Measurements from ENCODE around the gene PFKFB4. TPM values are rescaled to one million over a fixed set of nuclear protein-coding genes. Genes with fewer than 3 reads are reported as not detected.
"Not testable (repeated sequence)": the region's sequence is repeated elsewhere in the genome, so short reads cannot be mapped to it uniquely, and the experiment has no call there.

The PFKFB4 gene
- total RNA-seq, 2 donors from 2014 or later, result 11.1 to 27.4 TPM

DNA sequence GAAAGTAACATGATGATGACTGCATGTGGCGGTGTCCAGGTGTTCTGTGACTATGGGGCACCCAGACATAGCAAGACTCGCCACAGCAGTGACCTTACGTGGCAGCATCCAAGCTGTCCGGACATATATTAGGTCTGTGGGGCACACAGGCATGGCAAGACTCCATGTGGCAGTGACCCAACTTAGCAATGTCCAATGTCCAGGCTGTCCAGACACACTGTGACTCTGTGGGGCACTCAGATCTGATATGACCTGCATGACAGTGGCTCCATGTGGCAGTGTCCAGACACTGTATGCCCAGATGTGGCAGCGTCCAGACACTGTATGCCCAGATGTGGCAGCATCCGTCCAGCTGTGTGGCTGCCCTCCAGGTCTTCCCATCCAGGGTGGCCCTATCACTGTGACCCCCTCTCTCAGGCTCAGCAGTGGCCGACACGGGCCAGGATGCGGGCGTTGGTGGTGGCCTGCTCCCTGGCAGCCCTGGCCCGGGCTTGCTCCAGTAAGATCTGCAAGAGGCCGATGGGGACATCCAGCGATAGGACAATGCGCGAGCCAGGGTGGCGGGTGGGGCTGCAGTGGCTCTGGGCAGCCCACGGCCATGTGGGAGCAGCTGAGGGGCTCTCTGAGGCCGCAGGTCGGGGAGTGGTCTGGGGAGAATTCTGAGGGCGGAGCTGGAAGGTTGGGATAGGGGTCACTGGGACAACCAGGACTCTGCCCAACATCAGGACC lies 5.9 kb upstream of the PFKFB4 start:
- H3K27ac Mint-ChIP-seq, result peak overlapping the region; percentile 90 to 93

GRCh38 chr3:48561045-48561736 lies 4.6 kb upstream of the PFKFB4 start:
- DNase-seq (ENCODE audit: low spot score) (no peak), ATAC-seq (no peak)
- Mint-ChIP-seq H3K27ac (no peak overlapping the region), H3K4me3 (no peak overlapping the region), H3K27me3 (no peaks in the 10 kb centered on the region), H3K36me3 (no peaks in the 10 kb centered on the region), H3K9me3 (no peaks in the 10 kb centered on the region), H3K4me1 (ENCODE audit: low read depth in 2 of 2) (peaks cover 41 to 51% of the 10 kb centered on the region in 2 donors)

More for the DNA sequence above, 5.9 kb upstream of the PFKFB4 start:
- Mint-ChIP-seq H3K27me3 (no peaks in the 10 kb centered on the region), H3K4me3 (no peak overlapping the region), H3K4me1 (ENCODE audit: low read depth in 2 of 2) (peaks cover 41 to 46% of the 10 kb centered on the region in 2 donors), H3K36me3 (no peaks in the 10 kb centered on the region), H3K9me3 (no peaks in the 10 kb centered on the region)
- no peak for DNase-seq (ENCODE audit: low spot score)
- no peak for ATAC-seq

GRCh38 chr3:48560648-48561018 lies 4.0 kb upstream of the PFKFB4 start:
- H3K9me3 Mint-ChIP-seq, result no peaks in the 10 kb centered on the region
- no peaks in the 10 kb centered on the region for H3K27me3 Mint-ChIP-seq
- DNase-seq (ENCODE audit: low spot score), result no peak
- no peaks in the 10 kb centered on the region for H3K36me3 Mint-ChIP-seq
- H3K4me1 Mint-ChIP-seq (ENCODE audit: low read depth in 2 of 2), result peaks cover 35 to 46% of the 10 kb centered on the region in 2 donors
- ATAC-seq, result no peak
- H3K4me3 Mint-ChIP-seq, result no peak overlapping the region
- peak overlapping the region in 1 of 2 donors; percentile 45 for H3K27ac Mint-ChIP-seq

DNA sequence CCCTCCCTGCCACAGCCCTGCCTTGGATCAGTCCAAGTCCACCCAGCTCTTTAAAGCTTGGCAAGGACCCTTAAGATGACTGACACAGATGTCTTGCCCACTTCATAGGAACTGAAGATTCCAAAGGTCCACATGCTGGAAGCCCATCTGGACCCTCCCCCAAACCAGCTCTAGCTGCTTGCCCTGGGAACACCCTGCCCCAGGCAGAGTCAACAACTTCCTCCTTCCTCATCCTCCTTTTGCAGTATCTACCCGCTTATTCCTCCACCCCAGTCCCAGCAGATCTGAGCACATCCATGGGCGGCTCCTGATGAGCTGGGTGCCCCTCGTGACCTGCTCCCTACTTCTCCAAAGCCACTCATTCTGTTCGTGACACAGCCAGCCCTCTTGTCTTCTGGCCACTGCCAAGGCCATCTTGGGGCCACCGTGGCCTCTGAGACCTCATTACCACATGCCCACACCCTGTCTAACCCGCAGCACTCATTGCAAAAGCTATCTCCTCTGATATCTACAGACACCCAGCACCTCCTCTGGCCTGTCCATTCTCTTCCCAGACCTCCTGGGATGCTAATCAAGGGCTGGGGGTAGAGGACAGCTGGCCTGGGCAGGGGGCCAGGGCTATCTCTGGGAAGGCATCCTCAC lies 2.0 kb upstream of the PFKFB4 start:
- Mint-ChIP-seq H3K4me3 (peak overlapping the region; percentile 78), H3K27ac (peak overlapping the region; percentile 60 to 66)
- ATAC-seq, result no peak

GRCh38 chr3:48555949-48556795 lies 431 bp downstream of the PFKFB4 start:
- H3K4me3 Mint-ChIP-seq, result peak overlapping the region; percentile 88
- H3K9me3 Mint-ChIP-seq, result no peaks in the 10 kb centered on the region
- H3K4me1 Mint-ChIP-seq (ENCODE audit: low read depth in 2 of 2), result peaks cover 16 to 34% of the 10 kb centered on the region in 2 donors
- no peaks in the 10 kb centered on the region for H3K36me3 Mint-ChIP-seq
- ATAC-seq (no peak), DNase-seq (ENCODE audit: low spot score) (no peak)
- peak overlapping the region; percentile 60 to 66 for H3K27ac Mint-ChIP-seq
- H3K27me3 Mint-ChIP-seq, result no peaks in the 10 kb centered on the region

More for the DNA sequence above, 2.0 kb upstream of the PFKFB4 start:
- no peak for DNase-seq (ENCODE audit: low spot score)
- no peaks in the 10 kb centered on the region for H3K36me3 Mint-ChIP-seq
- H3K27me3 Mint-ChIP-seq, result no peaks in the 10 kb centered on the region
- peaks cover 23 to 41% of the 10 kb centered on the region in 2 donors for H3K4me1 Mint-ChIP-seq (ENCODE audit: low read depth in 2 of 2)
- no peaks in the 10 kb centered on the region for H3K9me3 Mint-ChIP-seq

DNA sequence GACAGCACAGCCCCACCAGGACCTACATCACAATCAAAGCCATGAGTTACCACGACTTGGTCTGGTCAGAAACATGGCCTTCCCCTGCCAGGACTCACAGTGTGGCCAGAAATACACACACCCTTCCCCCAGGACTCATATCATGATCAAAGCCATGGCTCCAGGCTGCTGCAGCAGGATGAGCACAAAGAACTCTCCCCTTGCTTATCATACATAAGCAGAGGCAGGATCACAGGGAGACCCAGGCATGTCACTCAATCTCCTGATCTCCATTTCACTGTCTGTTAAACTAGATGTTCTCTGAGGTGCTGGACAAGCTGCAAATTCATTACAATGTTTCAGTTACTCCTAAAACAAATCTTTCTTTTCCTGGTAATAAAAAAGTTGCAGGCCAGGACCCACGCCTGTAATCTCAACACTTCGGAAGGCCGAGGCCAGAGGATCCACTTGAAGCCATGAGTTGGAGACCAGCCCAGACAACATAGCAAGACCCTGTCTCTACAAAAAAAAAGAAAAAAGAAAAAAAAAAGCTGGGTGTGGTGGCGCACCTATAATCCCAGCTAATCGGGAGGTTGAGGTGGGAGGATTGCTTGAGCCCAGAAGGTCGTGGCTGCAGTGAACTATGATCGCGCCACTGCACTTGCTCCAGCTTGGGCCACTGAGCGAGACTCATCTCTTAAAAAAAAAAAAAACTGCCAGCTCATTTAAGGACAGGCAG lies 1.2 kb downstream of the PFKFB4 start:
- ATAC-seq (no peak), DNase-seq (ENCODE audit: low spot score) (no peak)
- Mint-ChIP-seq H3K27ac (peak overlapping the region in 1 of 2 donors; percentile 26), H3K4me1 (ENCODE audit: low read depth in 2 of 2) (peaks cover 13 to 33% of the 10 kb centered on the region in 2 donors), H3K36me3 (no peaks in the 10 kb centered on the region), H3K27me3 (no peaks in the 10 kb centered on the region), H3K9me3 (no peaks in the 10 kb centered on the region), H3K4me3 (peak overlapping the region; percentile 88)

DNA sequence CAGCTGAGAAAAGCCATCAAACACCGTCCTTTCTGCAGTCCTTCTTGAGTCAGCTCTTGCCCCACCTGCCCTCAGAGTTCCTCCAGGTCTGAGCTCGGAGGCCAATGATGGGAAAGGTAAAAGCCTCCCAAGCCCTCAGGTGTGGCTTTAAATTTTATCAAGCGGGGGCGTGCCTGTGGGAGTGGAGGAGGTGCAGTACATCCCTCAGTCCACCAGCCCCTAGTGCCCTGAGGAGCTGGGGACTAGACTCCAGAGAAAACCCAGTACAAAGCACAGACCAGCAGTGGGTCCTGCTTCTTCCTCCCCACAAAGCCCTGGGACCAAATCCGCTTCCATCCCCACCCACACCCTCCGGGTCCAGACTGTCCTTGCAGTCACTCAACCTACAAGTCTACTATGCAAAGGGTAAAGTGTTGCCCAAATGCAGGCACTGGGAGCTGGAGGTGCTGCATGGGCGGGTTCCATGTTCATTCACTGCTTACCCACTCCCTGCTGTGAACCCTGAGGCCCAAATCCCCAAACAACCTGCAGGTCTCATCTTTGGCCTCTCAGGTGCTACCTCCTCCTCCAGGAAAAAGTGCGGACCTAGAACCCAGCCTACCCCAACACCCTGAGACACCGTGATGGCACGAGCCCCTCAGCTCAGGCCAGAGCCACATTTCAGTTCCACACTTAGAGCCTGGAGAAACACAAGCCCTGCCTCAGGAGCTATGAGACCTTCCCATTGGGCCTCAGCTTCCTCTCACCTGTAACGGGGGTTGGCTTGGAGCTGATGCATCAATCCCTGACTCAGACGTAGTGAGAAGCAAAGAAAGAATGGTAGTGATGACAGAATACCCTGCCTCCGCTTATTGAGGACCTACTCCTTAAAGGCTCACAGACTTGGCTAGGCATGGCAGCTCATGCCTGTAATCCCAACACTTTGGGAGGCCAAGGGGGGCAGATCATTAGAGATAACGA lies 2.4 kb downstream of the PFKFB4 start:
- Mint-ChIP-seq H3K27me3 (no peaks in the 10 kb centered on the region), H3K4me1 (ENCODE audit: low read depth in 2 of 2) (peaks cover 12 to 23% of the 10 kb centered on the region in 2 donors), H3K9me3 (no peaks in the 10 kb centered on the region), H3K36me3 (no peaks in the 10 kb centered on the region), H3K4me3 (no peak overlapping the region), H3K27ac (no peak overlapping the region)
- DNase-seq (ENCODE audit: low spot score), result no peak
- no peak for ATAC-seq

- H3K27ac Mint-ChIP-seq, result no peak overlapping the region
- H3K9me3 Mint-ChIP-seq, result no peaks in the 10 kb centered on the region
- DNase-seq (ENCODE audit: low spot score) (no peak), ATAC-seq (no peak)
- no peaks in the 10 kb centered on the region for H3K36me3 Mint-ChIP-seq
- H3K4me1 Mint-ChIP-seq (ENCODE audit: low read depth in 2 of 2), result peaks cover 5 to 17% of the 10 kb centered on the region in 2 donors
- no peaks in the 10 kb centered on the region for H3K27me3 Mint-ChIP-seq
- no peak overlapping the region for H3K4me3 Mint-ChIP-seq
Measured at GRCh38 chr3:48553361-48553760, 3.2 kb downstream of the PFKFB4 start.

DNA sequence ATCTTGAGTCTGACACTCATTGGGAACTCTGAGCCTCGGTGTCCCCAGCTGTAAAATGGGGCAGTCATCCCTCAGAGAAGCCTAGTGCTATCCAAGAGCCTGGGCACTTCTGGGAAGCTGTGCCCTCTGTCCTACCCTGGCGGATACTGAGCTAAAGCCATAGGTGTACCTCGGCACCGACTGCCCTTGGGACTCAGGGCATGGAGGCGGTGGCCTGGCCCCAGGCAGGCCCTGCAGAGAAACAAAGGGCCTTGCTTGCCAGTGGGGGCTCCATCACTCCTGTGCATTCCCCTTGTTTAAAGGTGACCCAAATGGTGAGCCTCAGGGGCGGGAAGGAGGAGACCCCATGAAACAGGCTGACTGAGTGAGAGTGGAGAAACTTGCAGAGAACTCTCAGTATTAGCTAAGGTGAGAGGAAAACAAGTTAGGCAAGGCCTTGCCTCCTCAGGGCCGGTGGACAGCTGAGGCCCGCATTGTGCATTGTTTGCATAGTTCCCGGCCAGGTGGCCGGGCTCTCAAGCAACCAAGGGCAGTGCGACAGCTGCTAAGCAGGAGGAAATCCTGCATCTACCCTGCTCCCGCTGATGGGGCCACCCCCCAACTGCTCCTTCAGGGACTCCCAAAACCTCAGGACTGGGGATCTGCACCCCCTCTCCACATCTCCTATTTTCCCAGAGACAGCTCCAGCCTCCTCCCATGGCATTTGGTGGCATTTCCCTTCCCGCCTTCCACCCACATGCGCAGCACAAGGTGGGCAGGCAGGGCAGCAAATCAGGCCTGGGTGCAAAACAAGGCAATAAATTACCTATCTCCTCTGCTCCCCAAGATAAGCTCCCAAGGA lies 4.3 kb downstream of the PFKFB4 start:
- Mint-ChIP-seq H3K27ac (no peak overlapping the region), H3K9me3 (no peaks in the 10 kb centered on the region), H3K36me3 (no peaks in the 10 kb centered on the region), H3K4me3 (no peak overlapping the region), H3K4me1 (ENCODE audit: low read depth in 2 of 2) (peaks cover 0 to 12% of the 10 kb centered on the region in 2 donors), H3K27me3 (no peaks in the 10 kb centered on the region)
- ATAC-seq, result no peak
- DNase-seq (ENCODE audit: low spot score), result no peak

DNA sequence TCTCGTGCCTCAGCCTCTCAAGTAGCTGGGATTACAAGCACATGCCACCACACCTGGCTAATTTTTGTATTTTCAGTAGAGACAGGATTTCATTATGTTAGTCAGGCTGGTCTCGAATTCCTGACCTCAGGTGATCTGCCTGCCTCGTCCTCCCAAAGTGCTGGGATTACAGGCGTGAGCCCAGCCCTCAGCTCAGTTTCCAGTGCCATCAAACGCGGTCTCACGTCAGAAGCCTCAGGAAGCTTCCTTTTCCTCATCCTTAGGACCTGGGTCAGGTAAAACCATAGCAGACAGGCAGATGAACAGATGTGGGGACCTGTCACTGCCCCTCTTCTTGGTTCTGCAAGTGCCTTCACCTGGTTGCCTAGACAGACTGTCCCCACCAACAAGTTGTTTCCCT lies 5.0 kb downstream of the PFKFB4 start:
- H3K4me1 Mint-ChIP-seq (ENCODE audit: low read depth in 2 of 2); H3K9me3 Mint-ChIP-seq; H3K4me3 Mint-ChIP-seq; H3K27ac Mint-ChIP-seq; DNase-seq (ENCODE audit: low spot score); H3K27me3 Mint-ChIP-seq; ATAC-seq; H3K36me3 Mint-ChIP-seq: not testable (repeated sequence)

- Mint-ChIP-seq H3K9me3 (no peaks in the 10 kb centered on the region), H3K4me1 (ENCODE audit: low read depth in 2 of 2) (no peaks in the 10 kb centered on the region), H3K27ac (no peak overlapping the region), H3K4me3 (no peak overlapping the region), H3K27me3 (no peaks in the 10 kb centered on the region), H3K36me3 (no peaks in the 10 kb centered on the region)
- ATAC-seq (peak; percentile 87), DNase-seq (ENCODE audit: low spot score) (peak; percentile 84)
Measured at GRCh38 chr3:48548729-48549705, 7.6 kb downstream of the PFKFB4 start.
